ENCODE data around the gene DNM3.
"Not testable (repeated sequence)": the region's sequence is repeated elsewhere in the genome, so short reads cannot be mapped to it uniquely, and the experiment has no call there.

The DNM3 gene

DNA sequence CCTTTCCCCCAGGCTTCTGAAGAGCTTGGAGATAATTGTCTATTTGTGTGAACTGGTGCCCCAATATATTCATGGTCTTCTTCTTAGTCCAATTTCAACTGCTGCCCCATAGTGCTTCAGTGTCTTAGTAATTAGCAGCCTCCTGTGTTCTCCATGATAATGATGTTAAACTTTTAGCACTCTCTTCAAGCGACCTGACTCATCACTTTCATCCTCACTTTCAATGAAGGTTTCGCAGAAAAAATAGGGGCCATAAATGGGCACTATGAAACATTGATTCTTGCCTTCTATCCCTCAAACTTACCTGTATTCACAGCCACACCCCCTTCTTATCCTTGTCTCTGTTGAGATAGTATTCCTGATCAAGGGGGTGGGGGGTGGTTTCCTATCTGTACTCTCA, 210.6 kb downstream of the DNM3 start:
- no peak for DNase-seq

DNA sequence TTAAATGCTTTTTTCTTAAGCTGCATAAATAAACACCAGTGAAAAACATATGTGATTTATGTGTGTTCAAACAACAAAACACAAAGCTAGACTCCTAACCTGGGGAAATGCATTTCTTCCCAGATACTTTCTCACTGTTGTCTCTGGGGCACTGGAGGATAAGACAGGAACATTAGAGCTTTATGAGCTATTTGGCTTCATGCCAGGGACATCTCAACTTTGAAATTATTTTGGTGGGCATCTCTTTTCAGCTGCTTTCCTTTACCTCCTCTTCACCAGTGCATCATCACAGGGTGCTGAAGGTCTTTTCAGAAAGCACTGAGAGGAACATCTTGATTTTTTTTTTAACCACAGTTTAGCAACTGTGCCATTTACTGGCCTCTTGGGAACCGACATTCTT, 212.9 kb downstream of the DNM3 start:
- DNase-seq = no peak

DNA sequence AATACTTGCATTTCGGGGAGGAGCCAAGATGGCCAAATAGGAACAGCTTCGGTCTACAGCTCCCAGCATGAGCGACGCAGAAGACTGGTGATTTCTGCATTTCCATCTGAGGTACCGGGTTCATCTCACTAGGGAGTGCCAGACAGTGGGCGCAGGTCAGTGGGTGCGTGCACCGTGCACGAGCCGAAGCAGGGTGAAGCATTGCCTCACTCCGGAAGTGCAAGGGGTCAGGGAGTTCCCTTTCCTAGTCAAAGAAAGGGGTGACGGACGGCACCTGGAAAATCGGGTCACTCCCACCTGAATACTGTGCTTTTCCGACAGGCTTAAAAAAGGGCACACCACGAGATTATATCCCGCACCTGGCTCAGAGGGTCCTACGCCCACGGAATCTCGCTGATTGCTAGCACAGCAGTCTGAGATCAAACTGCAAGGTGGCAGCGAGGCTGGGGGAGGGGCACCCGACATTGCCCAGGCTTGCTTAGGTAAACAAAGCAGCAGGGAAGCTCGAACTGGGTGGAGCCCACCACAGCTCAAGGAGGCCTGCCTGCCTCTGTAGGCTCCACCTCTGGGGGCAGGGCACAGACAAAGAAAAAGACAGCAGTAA, 214.6 kb downstream of the DNM3 start:
- DNase-seq = not testable (repeated sequence)

DNA sequence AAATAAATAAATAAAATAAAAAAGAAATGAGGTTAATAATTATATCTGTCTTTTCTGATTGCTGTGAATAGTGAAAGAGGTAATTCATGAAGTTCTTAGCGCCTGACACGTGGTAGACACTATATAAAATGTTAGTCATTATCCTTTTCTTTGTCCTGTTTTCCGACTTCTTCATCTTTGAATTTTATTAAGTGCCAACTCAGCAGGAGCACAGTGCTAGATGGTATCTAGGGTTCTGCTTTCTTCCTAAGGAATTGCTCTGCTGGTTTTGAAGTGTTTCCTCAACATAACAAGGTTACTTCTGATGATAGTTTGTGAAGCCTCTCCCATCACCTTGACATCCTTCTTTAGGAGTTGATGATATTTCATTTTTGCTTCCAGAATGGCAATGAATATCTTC, 227.0 kb downstream of the DNM3 start:
- DNase-seq = no peak

DNA sequence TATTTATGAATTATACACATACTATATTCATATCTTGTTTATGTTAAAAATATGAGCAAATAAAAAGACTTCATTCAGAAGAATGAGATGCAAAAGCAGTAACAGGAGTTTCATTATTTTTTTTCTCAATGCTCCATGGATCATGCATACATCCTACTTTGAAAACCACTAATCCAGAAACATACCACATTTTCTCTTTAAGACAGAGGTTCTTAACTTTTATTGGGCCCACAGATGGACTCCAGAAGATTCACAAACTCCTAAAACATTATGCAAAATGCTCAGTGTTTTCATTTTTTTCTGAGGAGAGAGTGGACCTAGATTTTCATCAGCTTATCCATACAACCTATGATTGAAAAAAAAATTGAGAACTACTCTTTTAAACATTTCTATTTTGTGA, 227.8 kb downstream of the DNM3 start:
- no peak for DNase-seq

DNA sequence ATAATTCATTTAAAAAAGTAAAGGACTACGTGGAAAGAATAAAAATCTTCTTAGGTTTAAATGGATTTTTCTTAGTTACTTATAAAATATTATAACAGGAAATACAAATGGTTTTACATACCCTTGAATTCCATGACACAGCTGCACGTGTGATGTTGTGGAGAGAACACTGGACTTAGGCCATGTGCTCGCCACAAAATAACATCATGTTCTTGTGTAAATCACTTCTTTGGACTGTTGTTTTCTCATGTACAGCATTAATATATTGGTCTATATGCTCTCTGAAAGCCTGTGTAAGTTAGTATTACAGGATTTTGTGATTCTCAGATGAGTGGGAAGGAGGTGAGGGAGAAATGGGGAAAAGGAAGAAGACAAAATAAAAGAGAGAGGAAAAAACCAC, 228.2 kb downstream of the DNM3 start:
- DNase-seq = no peak

DNA sequence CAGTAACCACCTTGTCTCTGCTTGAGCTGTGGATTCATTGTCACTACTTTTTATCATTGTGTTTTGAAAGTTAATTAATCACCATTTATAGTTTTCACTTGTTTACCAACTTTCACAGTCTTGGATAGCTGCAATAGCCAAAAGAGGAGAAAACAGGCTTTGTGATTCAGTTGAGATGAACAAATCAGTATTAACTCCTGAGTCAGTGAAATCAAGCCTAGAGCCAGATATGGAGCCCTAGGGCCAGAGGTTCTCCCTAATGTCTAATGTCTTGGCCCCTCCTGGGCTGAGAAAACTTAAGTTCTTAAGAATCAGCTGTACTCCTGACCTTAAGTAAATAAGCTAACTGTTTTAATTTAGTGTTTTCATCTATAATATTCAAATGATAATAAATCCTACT, 228.8 kb downstream of the DNM3 start:
- no peak for DNase-seq

DNA sequence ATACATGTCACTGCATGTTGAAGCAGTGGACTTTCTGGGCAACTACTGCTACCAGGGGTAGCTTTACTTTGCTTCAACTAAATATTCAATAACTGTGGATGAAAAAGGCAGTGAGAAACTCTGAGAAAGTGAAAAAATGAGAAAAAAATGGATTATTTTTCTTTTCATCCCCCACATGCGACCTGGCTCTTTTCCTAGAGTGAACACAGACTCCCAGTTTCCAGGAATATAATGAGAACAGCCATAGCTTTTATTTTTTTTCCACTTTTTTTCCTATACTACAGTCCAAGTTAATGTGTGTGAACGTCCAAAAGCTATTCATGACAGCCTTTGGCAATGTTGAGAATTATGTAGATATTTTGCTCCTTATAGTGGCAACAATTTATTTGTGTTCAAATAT, 230.4 kb downstream of the DNM3 start:
- DNase-seq = no peak

DNA sequence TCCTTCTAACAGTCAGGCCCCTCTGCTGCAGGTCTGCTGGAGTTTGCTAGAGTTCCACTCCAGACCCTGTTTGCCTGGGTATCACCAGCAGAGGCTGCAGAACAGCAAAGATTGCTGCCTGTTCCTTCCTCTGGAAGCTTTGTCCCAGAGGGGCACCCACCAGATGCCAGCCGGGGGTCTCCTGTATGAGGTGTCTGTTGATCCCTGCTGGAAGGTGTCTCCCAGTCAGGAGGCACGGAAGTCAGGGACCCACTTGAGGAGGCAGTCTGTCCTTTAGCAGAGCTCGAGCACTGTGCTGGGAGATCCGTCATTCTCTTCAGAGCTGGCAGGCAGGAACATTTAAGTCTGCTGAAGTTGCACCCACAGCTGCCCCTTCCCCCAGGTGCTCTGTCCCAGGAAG, 238.6 kb downstream of the DNM3 start:
- not testable (repeated sequence) for DNase-seq

DNA sequence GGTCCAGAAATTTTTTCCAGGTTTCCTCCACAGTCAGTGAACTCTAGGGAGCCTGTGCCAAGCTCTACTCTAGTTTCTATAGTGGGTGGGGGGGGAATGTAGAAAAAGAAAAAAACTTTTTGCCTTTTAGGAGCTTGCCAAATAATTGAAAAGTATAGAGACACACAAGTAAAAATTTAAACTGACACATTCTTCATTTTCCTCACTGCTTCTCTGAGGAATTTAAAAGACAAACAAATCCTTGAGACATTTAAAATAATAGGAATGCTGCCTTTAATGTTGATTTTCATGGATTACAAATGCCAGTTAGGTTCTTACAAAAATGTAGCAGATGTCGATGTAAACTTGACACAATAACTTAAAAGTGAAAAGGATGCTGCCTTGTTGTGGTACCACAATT, 241.9 kb downstream of the DNM3 start:
- no peak for DNase-seq

DNA sequence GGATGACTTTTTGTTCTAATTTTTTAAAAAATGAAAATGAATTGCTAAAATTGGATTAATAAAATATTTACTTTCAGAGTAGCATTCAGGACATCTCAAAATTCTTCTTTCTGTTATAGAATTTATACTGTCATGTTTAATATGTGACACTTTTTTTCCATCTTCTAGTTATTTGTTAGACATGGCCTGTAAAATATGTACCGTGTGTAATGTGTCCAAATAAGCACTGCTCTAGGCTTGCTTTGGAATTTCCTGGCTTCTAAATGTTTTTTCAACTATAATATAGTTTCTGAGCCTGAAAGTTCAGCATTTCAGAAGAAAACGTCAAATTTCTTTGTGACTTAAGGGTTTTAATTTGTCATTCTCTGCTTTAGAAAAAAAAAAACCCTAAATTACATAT, 243.6 kb downstream of the DNM3 start:
- no peak for DNase-seq

DNA sequence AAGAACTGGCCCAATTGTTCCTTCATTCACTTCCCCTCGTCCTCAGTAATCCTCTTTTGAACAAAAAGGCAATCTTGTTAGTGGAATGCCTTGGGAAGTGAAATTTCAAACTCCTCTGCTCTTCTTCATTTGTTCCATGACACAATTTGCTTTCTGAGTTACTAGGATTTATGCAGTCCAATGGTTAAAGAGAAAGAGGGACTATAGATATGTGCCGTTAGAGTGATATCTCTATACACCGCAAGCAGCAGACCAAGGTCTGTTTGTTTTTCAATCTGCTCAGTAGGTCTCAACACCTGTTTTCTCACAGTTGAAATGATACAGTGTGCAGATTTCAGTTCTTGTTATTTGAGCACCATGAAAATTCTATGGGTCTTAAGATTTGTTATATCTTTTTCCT, 244.0 kb downstream of the DNM3 start:
- DNase-seq = no peak

DNA sequence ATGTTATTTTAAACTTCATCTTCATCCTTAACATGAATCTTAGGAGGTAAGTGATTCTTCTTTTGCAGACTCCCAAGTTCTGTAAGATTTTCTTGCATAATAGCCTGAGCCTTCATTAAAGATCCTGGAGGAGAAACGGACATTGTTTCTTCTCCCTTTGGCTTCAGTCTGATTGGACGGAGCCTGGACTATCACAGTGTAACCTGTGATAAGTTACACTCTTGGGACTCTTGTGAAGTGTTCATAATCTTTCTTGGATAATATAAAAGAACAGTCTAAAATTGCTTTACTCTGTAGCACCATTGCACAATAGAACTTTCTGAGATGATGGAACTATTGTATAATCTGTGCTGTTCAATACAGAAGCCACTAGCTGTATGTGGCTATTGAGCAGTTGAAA, 244.8 kb downstream of the DNM3 start:
- no peak for DNase-seq

DNA sequence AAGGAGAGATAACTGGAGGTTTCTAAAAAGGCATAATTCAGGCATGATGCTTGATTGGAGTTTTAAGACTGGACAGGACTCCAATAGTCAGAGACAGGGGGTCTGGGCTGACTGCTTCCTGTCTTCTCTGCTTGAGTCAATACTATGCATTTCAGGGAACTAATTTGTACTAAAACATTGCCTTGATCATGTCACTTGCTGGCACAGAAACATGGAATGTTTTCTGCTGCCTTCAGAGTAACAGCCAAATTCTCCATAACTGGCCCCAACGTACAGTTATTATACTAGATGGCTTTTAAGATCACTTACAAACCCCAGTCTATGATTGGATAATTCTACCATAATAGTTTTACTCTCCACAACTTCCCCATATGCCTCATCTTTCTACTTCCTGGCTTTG, 247.0 kb downstream of the DNM3 start:
- DNase-seq = no peak

DNA sequence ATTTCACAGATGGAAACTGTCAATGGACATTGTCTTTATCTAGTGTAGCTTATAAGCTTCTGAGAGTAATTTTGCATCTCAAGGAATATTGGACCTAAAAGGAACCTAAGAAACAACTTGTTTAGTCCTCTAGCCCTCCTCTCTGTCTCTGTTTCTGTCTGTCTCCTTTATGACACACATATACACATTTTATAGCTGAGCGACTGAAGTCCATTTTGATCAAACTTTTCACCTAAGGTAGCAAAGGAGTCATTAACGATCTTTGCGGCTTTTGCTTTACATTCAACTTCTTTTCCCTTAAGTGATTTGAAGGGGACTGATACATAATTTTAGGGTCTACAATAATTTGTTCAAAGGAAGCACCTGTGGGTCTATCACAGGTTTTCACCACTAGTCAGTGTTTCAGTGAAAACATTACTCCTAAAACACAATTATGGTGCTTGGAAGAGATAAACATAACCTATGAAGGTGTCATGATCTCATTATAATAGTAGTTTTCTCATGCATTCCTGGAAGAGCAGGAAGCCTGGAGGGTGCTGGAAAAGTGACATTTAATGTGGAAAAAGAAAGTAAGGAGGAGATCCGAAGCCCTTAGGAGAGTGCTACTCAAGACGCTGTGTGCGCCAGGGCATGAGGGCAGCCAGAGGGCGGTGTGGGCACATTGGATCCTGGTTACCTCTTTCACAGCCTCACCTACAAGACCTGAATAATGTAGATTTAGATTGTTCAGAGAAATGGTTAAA, 248.6 kb downstream of the DNM3 start:
- peak; percentile 63 for DNase-seq

DNA sequence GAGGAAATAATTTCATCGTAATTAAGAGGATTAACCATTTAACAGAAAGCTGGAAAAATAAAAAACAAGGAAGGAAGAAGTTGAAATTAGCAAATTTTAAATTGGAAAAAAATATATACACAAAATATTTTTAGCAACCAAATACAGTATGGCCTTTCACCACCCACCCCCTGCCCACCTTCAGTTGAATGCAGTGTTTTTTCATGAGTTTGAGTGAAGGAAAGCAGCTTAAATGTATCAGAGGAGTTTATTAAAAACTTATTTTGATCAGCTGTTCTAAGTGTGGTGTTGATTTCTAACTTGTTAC, 249.2 kb downstream of the DNM3 start:
- no peak for DNase-seq

DNA sequence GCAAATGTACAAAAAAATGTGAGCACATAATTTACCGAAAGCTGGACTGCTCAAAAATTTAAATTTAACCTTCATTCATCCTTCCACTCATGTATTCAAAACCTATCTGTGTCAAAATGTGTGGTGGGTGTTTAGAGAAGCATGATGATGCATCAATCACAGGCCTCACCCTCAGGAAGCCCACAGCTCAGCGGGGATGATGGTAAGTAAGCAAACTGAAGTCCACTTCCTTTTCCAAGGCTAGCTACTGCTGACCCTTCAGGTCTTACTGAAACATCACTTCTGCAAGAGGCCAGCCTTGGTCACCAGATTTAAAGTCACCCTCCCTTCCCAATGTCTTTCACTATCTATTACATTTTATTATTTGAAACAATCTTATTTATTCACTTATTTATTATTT, 254.5 kb downstream of the DNM3 start:
- DNase-seq = no peak

DNA sequence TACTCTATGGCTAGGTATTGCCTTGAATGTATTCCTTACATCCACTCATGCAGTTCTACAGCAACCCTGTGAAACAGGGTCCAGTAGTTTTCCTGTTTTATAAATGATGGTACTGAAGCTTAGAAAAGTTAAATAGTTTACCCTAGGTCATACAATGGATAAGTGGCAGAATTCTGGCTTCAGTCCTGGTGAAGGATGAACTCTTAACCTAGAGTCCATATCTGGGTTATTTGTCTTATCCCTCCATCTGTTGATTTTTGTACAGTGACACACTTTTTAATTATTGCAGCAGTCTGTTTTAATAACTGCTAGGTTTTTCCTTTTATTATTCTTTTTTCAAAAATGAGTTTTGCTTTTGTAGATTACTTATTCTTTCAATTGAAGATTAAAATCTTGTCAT, 263.9 kb downstream of the DNM3 start:
- no peak for DNase-seq

DNA sequence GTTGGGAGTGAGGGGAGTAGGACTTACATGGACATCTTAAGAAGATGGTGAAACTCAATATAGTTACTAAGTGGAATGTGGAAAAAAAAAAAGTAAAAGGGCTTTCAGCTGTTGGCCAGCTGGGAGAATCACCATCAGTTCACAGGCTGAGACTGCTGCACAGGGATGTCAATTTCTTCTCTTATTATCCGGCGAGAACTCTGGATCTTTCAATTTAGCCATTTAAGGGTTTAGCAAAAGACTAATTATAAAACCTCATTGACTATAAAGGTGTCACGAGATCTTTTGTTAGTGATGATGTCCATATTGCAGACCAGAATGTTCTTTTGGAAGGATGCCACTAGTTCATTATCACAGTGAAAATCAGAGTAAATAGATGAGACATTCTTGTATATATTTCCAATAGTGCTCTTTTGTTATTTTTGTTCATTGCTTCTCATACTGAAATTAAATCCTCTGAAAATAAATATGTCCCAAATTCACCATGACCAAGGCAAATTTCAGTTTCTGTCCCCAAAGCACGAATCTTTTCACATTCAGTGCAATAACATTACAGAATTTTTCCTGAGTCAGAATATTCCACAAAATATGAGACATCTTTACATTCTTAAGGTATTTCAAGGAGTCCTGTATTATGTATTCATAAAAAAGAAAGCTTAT, 266.1 kb downstream of the DNM3 start:
- no peak for DNase-seq

DNA sequence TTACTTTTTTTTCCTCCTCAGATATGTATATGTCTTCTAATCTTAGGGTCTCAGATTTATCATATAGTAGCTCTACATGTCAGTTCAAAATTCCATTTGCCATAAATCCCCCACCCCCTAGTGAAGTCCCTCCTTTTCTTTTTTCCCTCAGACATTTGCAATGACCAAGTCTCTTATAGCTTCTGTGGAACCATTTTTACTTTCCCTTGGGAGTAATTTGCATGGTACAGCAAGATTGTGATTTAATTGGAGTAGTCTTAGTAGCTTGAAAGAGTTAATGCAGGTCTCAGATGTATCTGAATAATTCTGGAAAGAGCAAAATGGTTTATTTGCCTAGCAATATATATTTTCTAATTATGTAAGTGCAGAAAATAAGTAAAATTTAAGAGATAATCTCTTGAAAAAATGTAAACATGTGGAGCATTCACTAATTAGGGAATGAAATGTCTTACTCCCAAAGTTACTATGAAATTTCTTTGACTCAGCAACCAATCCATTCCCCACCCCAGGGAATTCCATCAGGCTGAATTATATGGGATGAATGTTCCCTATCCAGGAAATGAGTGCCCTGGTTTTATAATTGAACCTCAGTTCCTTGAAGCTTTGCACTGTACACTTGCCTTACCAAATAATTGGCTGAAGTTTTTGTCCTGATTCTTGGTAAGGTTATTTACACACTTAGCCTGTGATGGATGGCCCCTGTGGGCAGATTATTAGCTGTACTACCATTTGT, 267.0 kb downstream of the DNM3 start:
- DNase-seq = no peak

DNA sequence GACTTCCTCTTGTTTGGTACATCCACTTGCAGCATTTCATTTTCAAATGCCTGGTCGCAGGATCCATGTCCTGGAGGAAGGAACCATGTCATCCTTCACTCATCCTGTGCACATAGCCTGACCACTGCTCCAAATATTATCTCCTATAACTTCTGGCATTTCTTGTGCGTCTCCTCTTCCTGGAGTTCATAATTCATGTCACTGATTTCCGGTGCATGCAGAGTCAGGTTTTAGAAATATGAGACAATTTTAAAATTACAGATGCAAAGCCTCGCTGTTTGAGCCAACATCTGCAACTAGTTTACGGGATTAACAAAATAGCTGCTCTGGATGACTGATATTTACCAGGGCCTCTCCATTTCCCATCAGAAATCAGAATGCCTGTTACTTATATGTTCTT, 268.1 kb downstream of the DNM3 start:
- no peak for DNase-seq

DNA sequence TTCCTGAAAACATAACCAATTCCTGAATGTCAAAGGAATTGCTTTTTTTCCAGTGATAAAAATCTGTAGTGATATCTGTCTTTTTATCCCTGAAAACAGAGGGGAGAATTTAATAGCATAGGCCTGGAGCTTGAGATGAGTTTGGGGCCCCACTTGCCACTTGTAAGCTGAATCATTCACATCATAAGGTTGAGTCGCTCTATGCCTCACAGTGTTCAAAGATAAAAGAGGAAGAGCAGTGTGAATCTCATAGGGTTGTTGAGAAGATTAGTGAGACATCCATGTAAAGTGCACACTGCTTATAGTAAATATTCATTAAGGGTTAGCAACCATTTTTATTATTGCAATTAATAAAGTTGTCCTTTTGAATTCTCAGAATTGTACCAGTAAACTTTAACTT, 271.3 kb downstream of the DNM3 start:
- DNase-seq = no peak

DNA sequence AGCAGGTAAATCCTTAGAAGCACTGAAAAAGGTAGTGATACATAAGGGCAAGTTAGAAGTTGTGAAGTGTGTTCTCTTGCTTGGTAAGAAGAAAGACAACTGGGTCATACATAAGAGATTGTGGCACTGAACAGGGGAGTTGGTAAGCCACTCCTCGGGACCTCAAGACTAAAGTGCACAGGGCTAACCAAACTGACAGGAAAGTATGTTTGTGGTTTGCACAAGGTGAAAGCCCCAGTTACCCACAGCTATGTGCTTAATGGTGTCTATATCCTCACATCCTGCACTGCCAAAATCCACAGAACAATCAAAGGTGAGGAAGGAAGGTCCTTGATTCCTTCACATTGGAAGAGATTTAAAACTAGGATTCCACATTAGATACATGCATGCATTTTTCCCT, 276.5 kb downstream of the DNM3 start:
- DNase-seq = peak; percentile 52

DNA sequence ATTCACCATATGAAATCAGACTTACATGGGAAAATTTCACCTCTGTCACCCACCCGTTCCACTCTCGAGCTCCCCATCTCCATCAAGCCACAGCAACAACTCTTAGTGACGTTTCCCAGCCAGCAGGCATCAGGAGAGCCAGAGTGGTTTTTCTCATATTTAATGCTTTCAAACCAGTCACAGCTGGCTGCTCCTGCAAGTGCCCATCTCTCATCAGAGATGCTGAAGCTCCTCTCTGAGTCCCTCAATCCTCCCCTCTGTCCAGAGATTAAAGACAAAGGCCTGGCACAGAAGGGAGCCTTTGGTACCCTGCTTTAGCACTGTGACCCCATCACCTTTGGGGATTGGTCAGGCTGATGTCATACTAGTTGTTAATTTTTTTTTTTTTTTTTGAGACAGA, 277.3 kb downstream of the DNM3 start:
- no peak for DNase-seq

Measured in CD4-positive, alpha-beta T cell treated with Interleukin-4 for 4 hours (primary cell).